GM19395 (cell line): Measurements from ENCODE around the gene SOCS1.

Experiments used
- ATAC-seq: cut with Tn5 transposase; IDR thresholded peaks from one replicate; pipeline ENCODE4 v1.9.1; 2021; ENCODE audit warnings: mild to moderate bottlenecking, moderate library complexity; ENCODE audit not compliant: unreplicated experiment

The SOCS1 gene

DNA sequence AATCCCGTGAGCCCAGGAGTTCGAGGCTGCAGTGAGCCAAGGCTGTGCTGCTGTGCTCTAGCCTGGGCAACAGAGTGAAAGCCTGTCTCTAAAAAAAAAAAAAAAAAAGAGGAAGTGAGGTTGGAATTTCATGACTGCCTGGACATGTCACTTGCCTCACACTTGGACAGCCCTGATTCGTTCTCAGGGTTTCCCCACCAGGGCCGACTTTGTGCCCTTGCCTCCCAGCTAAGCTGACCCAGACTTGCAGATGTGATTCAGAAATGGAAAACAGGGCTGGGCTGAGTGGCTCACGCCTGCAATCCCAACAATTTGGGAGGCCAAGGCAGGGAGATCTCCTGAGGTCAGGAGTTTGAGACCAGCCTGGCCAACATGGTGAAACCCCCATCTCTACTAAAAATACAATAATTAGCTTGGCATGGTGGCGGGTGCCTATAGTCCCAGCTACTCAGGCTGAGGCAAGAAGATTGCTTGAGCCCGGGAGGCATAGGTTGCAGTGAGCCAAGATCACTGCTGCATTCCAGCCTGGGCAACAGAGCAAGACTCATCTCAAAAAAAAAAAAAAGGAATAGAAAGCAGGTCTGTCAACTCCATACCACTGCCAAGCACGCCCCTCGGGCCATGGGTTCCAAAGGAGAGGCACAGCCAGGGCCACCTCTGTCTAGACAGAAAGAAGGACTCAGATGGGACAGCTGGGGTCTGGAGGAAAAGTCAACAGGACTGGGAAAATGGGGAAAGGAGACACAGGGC lies 46.9 kb downstream of the SOCS1 start:
- ATAC-seq: no peak

DNA sequence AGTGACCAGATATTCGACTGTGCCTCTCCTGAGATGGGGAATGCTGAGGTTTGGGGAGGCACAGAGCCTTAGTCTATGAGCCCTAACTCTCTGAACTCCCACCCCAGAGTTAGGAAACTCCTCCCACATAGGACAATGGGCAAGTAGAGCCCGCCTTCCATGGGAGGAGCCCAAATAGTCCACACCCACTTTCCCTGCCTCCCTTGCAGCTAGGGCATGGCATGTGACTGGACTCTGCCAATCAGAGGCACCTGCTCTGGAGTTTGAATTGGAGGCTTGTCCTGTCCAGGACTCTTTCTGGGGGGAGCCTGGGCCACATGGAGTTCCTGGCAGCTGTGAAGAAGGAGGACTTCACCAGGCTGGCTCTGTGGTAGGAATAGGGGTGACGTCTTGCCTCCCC lies 48.4 kb downstream of the SOCS1 start:
- no peak for ATAC-seq

DNA sequence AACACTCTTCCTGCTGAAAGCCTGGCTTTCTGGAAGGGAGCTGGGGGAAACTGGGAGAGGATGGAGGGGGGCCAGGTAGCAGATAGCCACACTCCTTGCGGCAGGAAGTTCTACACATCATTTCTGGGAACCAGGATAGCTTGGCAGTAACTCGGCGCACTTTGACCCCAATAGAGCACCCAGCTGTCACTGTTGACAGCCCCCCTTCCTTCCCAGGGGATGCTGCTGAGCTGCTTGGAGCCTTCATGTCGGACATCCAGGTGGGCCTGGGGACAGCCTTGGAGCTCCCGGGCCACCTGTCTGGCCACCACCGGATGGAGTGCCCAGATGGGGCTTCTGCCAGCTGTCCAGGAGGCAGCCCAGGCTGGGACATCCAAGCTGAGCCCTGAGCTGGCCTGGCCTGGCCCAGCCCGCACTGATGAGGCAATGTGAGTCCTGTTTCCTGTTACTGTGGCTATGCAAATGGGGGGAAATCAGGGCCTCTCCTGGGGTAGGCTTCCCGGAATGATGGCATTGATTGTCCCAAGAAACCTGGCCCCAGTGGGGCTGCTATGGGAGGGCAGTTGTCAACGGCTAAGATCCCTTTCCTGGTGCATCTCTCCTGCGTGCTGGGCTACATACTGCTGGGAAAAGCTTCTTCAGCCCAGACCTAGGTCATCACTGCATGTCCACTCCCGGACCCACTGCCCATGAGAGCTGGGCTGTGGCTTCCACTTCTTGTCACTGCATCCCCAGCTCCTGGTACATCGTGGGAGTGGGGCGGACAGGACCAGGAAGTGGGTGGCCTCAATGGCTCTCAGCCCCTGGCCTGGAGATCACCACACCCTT lies 50.0 kb downstream of the SOCS1 start:
- ATAC-seq: no peak

DNA sequence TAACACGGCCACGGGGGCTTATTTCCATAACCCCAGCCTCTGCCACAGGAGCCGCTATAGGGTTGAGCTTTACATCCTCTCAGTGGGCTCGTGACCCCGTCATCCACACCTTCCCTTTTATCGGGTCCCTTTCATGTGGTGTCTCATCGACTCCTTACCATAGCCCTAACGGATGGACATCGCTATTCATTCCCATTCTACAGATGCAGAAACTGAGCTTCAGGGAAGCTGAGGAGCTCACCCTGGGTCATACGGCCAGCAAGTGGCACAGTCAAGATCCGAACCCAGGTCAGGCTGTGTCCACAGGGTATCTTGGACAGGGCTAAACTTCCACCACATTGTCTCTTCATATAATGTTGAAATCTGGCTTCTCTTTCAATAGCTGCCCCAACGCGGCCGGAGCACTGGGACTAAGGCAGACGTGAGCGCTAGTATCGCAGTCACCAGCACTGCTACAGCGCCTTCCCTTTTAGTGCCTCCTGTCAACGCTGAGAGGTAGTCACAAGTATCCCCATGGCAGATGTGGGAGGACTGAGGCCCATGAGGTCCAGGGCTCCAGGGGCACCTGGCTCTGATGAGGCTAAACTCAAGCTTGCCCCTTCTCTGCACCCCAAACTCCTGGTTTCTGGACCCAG lies 50.8 kb downstream of the SOCS1 start:
- no peak for ATAC-seq

DNA sequence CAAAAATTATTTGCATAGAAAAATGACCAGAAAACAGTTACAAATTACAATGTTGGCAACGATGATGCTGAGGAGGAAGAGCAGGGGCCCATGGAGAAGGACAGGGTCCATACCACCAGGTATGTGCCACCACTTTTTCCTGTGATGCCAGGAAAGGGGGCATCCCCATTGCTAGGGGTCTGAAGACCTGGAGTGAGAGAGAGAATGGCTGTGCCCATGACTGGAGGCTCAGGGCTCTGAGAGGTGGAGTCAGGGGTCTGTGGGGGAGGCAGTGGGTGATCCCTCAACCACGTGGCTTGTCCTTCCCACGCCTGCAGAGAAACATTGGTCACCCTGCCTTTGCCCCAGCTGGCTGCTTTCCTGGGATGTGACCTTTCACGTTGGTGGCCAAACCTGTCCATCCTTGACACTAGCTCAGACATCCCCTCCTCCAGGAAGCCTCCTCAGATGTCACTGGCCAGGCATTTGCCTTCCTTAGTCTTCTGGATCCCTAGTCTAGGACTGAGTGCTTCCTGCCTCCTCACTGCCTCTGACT lies 51.4 kb downstream of the SOCS1 start:
- no peak for ATAC-seq
